Transverse colon (tissue), 4 donors: ENCODE results near the gene PSMC3. TPM values are rescaled to one million over a fixed set of nuclear protein-coding genes. Genes with fewer than 3 reads are reported as not detected.
"Not testable (repeated sequence)": the region's sequence is repeated elsewhere in the genome, so short reads cannot be mapped to it uniquely, and the experiment has no call there.

ENCODE experiments used
- DNase-seq: peaks from one replicate; pipeline ENCODE4 v3.0.0-alpha.2; 2019
- H3K27ac ChIP-seq, 4 donors: fragments of 200-600 bp; sonication (generic); 2 replicates each; pipeline ENCODE4 v1.5.1; 2016 to 2018; ENCODE audit warnings: inconsistent platforms in 4 of 4
- H3K27me3 ChIP-seq: fragments of 200-600 bp; sonication (generic); 2 replicates; pipeline ENCODE4 v1.5.1; 2017; ENCODE audit warnings: inconsistent platforms
- H3K36me3 ChIP-seq, 4 donors: fragments of 200-600 bp; sonication (generic); 2 replicates each; pipeline ENCODE4 v1.5.1; 2017 to 2019; ENCODE audit warnings: inconsistent platforms in 4 of 4
- H3K4me1 ChIP-seq, 4 donors: fragments of 200-600 bp; sonication (generic); 2 replicates each; pipeline ENCODE4 v1.5.1; 2017 to 2020; ENCODE audit warnings: inconsistent platforms in 4 of 4
- H3K4me3 ChIP-seq, 4 donors: fragments of 200-600 bp; sonication (generic); 1 replicate in 1 of 4; 2 replicates in 3 of 4; pipeline versions ENCODE4 v1.5.1 to v1.6.1; 2017 to 2019; ENCODE audit warnings: inconsistent platforms in 4 of 4
- H3K9me3 ChIP-seq, 2 donors: fragments of 200-600 bp; sonication (generic); 2 replicates each; pipeline ENCODE4 v1.5.1; 2017 to 2019; ENCODE audit warnings: inconsistent platforms in 2 of 2
- CTCF ChIP-seq, 5 experiments: fragments of 200-600 bp in 3 of 5; fragments of 450-650 bp in 2 of 5; sonication (generic) in 3 of 5; IDR thresholded peaks; 1 replicate in 2 of 5; 2 replicates in 3 of 5; pipeline ENCODE4 v1.5.1; 2016 to 2017; ENCODE audit warnings: antibody characterized with exemption in 5 of 5, inconsistent platforms in 3 of 5, mild to moderate bottlenecking in 2 of 5, moderate library complexity in 1 of 5
- EP300 ChIP-seq: sonication (generic); formaldehyde crosslinking; IDR thresholded peaks from one replicate; pipeline ENCODE4 v1.6.1; 2017; ENCODE audit warnings: antibody characterized with exemption, low read depth
- POLR2A ChIP-seq: fragments of 450-650 bp; IDR thresholded peaks from one replicate; pipeline ENCODE4 v1.6.1; 2016; ENCODE audit warnings: antibody characterized with exemption, mild to moderate bottlenecking, moderate library complexity
- POLR2AphosphoS5 ChIP-seq, 3 donors: sonication (generic); formaldehyde crosslinking; IDR thresholded peaks; one replicate each; pipeline ENCODE4 v1.6.1; 2016; ENCODE audit warnings: antibody characterized with exemption in 3 of 3
- WGBS, 2 donors: methylation state at CpG; one replicate each; pipeline ENCODE4 v1.1.5; 2018; ENCODE audit warnings: low coverage in 1 of 2; 5-methylcytosine and 5-hydroxymethylcytosine counted together
- in situ Hi-C, 4 donors: fragments of 200-750 bp; cut with MboI; loops; one replicate each; pipeline versions ENCODE4 v1.15.0 to v1.15.1; 2017; ENCODE audit warnings: low sequenced_read_pairs in 3 of 4, low pct_ligation_motif_present in 1 of 4, low pct_unique_long_range_greater_than_20kb in 1 of 4
- intact Hi-C: fragments of 100-400 bp; cut with DNase I; formaldehyde crosslinking; loops from one replicate; pipeline ENCODE4 v1.15.1; 2023; ENCODE audit warnings: low total_unique reads
- total RNA-seq, 4 donors: library from RNA; depleted of rRNA; stranded (reverse); fragments of >200 nt; gene quantifications; one replicate each; pipeline ENCODE4 v1.1.0, GENCODE V29; 2016

PSMC3 gene
- total RNA-seq, 4 donors from 2014 or later: 56.5 to 252 (median 91.4) TPM

GRCh38 chr11:47464483-47464882 lies 38.2 kb upstream of the PSMC3 start:
- in situ Hi-C loops: loop anchor here in 1 of 4 donors (25.0 kb wide), 1 partner anchor 98 kb away; the partner anchor contains the start of genes CELF1 and PTPMT1
- Histone ChIP-seq H3K27ac (no peak overlapping the region), H3K4me1 (peaks cover 11 to 41% (median 26%) of the 10 kb centered on the region in 4 donors), H3K4me3 (no peak overlapping the region), H3K27me3 (no peaks in the 10 kb centered on the region), H3K9me3 (no peaks in the 10 kb centered on the region), H3K36me3 (peaks cover 0 to under 1% (median 0%) of the 10 kb centered on the region in 4 donors)
- DNase-seq: no peak
- no peak for TF ChIP-seq POLR2A
- no peak for TF ChIP-seq POLR2AphosphoS5 (IDR thresholded peaks at IDR 0.05)
- no peak for TF ChIP-seq CTCF (IDR thresholded peaks at IDR 0.05)
- no peak for TF ChIP-seq EP300
- WGBS, 2 donors: 88 to 94% methylated on average over 4 to 5 of the region's 5 CpGs
- intact Hi-C loops: no loop called here

GRCh38 chr11:47461876-47462275 lies 35.6 kb upstream of the PSMC3 start:
- in situ Hi-C loops (loop anchor here in 1 of 4 donors (25.0 kb wide), 1 partner anchor 100 kb away; the partner anchor contains the start of genes CELF1 and PTPMT1), intact Hi-C loops (no loop called here)
- WGBS, 2 donors: 93 to 97% methylated on average over 4 to 7 of the region's 7 CpGs
- H3K36me3 ChIP-seq: no peaks in the 10 kb centered on the region
- TF ChIP-seq CTCF (IDR thresholded peaks at IDR 0.05): no peak
- TF ChIP-seq POLR2A: no peak
- H3K9me3 ChIP-seq: no peaks in the 10 kb centered on the region
- peaks cover 3 to 15% (median 4%) of the 10 kb centered on the region in 4 donors for H3K4me1 ChIP-seq
- no peak overlapping the region for H3K27ac ChIP-seq
- no peaks in the 10 kb centered on the region for H3K27me3 ChIP-seq
- DNase-seq: no peak
- H3K4me3 ChIP-seq: no peak overlapping the region

GRCh38 chr11:47460571-47461235 lies 34.5 kb upstream of the PSMC3 start:
- in situ Hi-C loops (loop anchor here in 1 of 4 donors (25.0 kb wide), 1 partner anchor 102 kb away; the partner anchor contains the start of genes CELF1 and PTPMT1), intact Hi-C loops (no loop called here)
- DNase-seq: no peak
- Histone ChIP-seq H3K4me1 (peaks cover 0 to 4% (median 0%) of the 10 kb centered on the region in 4 donors), H3K27ac (no peak overlapping the region), H3K36me3 (no peaks in the 10 kb centered on the region), H3K27me3 (no peaks in the 10 kb centered on the region), H3K9me3 (no peaks in the 10 kb centered on the region), H3K4me3 (no peak overlapping the region)
- TF ChIP-seq POLR2A: no peak
- no peak for TF ChIP-seq POLR2AphosphoS5 (IDR thresholded peaks at IDR 0.05)
- no peak for TF ChIP-seq CTCF (IDR thresholded peaks at IDR 0.05)
- no peak for TF ChIP-seq EP300
- WGBS, 2 donors: 98 to 100% methylated on average over 2 of the region's 2 CpGs

GRCh38 chr11:47454258-47454671 lies 28.0 kb upstream of the PSMC3 start:
- WGBS, 2 donors: 2 to 14% methylated on average over 6 to 8 of the region's 8 CpGs
- intact Hi-C loops: loop anchor here (5.0 kb wide), 1 partner anchor 77 kb away; the partner anchor contains the start of gene SPI1
- in situ Hi-C loops: loop anchor here in 1 of 4 donors (25.0 kb wide), 1 partner anchor 108 kb away; the partner anchor contains the start of genes CELF1 and PTPMT1
- H3K27ac ChIP-seq, H3K9me3 ChIP-seq, H3K4me1 ChIP-seq, H3K4me3 ChIP-seq, H3K36me3 ChIP-seq, H3K27me3 ChIP-seq: not testable (repeated sequence)
- peak; percentile 77 for DNase-seq
- TF ChIP-seq CTCF (IDR thresholded peaks at IDR 0.05): peak; percentile 62 to 74 (median 69)
